ENCODE results near the gene SDR42E1.
A peak's percentile ranks its signal among the peaks of the same experiment; 100 is the strongest.

SDR42E1 gene, protein sequence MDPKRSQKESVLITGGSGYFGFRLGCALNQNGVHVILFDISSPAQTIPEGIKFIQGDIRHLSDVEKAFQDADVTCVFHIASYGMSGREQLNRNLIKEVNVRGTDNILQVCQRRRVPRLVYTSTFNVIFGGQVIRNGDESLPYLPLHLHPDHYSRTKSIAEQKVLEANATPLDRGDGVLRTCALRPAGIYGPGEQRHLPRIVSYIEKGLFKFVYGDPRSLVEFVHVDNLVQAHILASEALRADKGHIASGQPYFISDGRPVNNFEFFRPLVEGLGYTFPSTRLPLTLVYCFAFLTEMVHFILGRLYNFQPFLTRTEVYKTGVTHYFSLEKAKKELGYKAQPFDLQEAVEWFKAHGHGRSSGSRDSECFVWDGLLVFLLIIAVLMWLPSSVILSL

DNA sequence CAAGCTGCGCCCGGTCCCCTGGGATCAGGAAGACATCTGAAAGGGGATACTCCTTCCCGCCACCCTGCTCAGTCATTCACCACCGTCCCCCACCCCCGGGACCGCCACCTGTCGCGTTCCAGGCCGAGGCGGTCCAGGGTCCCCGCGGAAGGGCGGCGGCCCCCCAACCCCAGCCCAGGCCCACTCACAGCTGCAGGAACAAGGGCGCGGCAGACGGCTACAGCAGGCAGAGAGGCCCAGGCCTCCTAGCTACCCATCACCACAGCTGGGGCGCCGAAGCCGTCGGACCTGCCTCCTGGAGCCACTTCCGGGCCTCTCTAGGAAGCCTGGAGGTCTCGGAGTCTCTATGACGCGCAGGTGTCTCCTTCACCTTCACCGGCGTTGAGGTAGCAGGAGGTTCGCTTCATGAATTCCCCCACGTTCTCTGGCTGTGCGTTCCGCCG, at the start of gene SDR42E1:
TSS of gene SDR42E1 (minus strand) at position 272 of the 443 bp plus-strand sequence. CDS start 10,612 bp downstream, outside the sequence.
- peak within 1 kb of the TSS; percentile 84 for H3K4me3 Mint-ChIP-seq
- peaks cover 8% of the 10 kb centered on the region for H3K27me3 Mint-ChIP-seq (ENCODE audit: low read depth)
- H3K27ac Mint-ChIP-seq: peak within 1 kb of the TSS; percentile 52
- peaks cover 32% of the 10 kb centered on the region for H3K9me3 Mint-ChIP-seq
- peaks cover 22% of the 10 kb centered on the region for H3K36me3 Mint-ChIP-seq (ENCODE audit: low read depth)
- H3K4me1 Mint-ChIP-seq (ENCODE audit: low read depth): peaks cover 12% of the 10 kb centered on the region

DNA sequence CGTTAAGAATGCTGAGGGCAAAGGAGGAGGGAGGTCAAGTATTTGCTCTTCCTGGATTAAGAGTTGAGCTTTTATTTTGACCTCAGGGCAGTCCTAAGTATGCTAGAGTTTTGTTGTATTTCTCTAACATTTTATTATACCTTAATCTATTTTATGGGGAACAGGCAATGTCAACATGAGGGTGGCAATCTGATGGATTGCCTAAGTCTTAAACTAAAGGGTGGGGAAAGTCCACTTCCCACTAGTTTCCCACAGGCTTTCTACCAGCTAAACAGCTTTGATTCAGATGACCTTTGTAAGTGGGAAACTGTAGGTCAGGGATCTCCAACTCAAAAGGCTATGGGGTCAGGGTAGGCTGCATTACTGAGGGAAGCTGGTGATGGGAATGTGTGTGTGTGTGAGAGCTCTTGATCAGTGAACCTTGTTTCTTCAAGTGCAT, 48.7 kb upstream of the SDR42E1 start:
- H3K9me3 Mint-ChIP-seq: no peaks in the 10 kb centered on the region
- peaks cover 1% of the 10 kb centered on the region for H3K4me1 Mint-ChIP-seq (ENCODE audit: low read depth)
- no peak overlapping the region for H3K27ac Mint-ChIP-seq
- no peaks in the 10 kb centered on the region for H3K36me3 Mint-ChIP-seq (ENCODE audit: low read depth)
- H3K27me3 Mint-ChIP-seq (ENCODE audit: low read depth): peaks cover 11% of the 10 kb centered on the region
- H3K4me3 Mint-ChIP-seq: no peak overlapping the region

DNA sequence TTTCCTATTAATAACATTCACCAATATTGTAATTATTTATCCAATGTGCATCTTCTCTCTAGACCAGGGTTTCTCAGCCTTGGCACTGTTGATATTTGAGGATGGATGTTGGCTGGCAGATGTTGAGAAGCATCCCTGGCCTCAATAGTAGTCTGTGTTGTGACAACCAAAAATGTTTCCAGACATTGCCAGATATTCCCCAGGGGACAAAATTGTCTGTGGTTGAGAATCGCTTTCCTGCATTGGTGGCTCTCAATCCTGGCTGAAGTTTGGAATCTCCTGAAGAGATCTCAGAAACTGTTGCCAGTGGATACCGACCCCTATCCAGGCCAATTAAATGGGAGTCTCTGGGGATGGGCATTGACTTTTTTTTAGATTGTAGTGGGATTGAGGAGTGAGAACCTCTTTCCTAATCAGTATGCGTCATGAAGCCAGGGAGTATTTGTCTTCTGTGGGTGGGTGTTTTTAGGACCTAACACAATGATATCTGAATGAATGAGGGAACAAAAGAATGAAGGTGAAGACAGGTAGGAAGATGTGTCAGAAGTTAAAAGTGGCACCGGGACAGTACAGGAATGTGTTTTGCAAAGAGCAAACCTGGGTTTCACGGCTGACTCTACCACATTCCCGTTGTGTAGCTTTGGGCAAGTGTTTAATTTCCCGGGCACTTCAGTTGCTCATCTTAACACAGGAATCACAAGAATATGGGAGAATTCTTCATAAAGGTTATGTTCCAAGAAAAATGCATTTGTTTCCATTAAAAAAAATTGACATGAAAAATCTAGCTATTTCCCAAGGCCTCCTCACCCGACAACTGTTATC, 48.1 kb upstream of the SDR42E1 start:
- peaks cover 16% of the 10 kb centered on the region for H3K27me3 Mint-ChIP-seq (ENCODE audit: low read depth)
- H3K4me3 Mint-ChIP-seq: no peak overlapping the region
- no peaks in the 10 kb centered on the region for H3K36me3 Mint-ChIP-seq (ENCODE audit: low read depth)
- peaks cover 1% of the 10 kb centered on the region for H3K4me1 Mint-ChIP-seq (ENCODE audit: low read depth)
- H3K27ac Mint-ChIP-seq: no peak overlapping the region
- H3K9me3 Mint-ChIP-seq: no peaks in the 10 kb centered on the region

DNA sequence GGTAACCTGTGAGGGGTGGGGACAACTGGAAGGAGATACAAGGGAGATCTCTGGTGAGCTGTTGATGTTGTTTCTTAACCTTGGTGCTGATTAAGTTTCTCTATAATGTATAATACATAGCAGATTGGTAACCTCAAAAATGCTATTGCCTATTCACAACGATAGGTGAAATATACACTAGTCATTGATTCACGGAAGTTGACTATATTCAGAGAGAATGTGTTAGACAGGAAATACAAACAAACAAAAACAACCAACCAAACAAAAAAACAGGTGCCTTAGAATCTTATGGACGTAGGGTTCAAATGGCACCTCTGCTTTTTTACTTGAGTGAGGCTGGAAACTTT, 45.3 kb upstream of the SDR42E1 start:
- Mint-ChIP-seq H3K4me1 (ENCODE audit: low read depth) (no peaks in the 10 kb centered on the region), H3K4me3 (no peak overlapping the region), H3K27me3 (ENCODE audit: low read depth) (peaks cover 16% of the 10 kb centered on the region), H3K36me3 (ENCODE audit: low read depth) (no peaks in the 10 kb centered on the region), H3K27ac (no peak overlapping the region), H3K9me3 (no peaks in the 10 kb centered on the region)

DNA sequence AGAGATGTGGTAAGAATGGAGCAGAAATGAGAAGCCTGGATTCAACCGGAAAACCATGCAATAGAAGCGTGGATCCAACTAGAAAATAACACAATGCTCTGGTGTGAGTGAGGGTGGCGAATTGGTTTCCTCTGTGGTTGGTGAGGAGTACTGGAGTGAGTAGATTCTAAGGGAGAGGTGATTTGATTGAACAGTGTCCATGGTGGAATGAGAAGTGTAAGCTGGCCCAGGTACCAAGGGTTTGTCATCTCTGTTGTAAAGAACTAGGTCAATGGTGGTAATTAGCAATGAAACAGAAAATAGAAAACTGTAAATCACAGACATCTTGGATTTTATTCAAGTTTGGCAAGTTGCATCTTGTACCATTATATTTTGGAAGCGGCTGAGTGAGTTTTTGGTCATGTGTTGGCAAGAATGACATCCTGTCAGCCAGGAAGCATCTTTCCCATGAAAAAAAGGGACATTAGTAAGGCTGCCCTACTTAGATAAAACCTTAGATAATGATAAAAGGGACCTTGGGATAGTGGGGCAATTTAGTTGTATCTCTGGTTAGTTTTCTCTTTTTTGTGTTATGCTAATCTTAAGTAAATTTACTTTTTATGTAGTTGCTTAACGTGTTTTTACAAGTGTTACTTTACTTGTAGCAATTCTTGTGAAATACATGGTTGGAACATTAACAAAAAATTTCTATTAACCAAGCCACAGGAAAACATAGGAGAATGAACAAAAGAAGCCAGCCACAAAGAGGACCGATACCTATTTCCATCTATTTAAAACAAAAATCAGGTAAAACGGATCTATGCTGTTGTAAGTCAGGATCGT, 44.7 kb upstream of the SDR42E1 start:
- H3K27ac Mint-ChIP-seq: no peak overlapping the region
- no peak overlapping the region for H3K4me3 Mint-ChIP-seq

DNA sequence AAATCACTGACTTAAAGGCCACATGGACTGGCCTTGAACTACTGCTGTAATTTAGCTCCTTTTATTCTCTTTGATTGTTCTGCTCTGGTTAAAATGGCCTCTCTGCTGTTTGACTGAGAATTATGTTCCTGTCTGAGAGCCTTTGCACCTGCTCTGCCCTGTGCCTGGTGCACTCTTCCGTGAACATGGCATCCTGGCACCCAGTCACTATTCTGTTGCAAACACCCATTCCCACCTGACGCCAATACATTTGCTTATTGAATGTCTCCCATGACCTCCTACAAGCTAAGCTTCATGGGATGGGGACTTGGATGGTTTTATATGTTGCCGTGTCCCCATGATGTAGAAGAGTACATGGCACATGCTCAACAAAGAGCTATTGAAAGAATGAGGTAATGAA, 43.8 kb upstream of the SDR42E1 start:
- H3K27me3 Mint-ChIP-seq (ENCODE audit: low read depth): peaks cover 21% of the 10 kb centered on the region
- H3K4me1 Mint-ChIP-seq (ENCODE audit: low read depth): no peaks in the 10 kb centered on the region
- no peak overlapping the region for H3K4me3 Mint-ChIP-seq
- H3K9me3 Mint-ChIP-seq: no peaks in the 10 kb centered on the region
- H3K27ac Mint-ChIP-seq: no peak overlapping the region
- H3K36me3 Mint-ChIP-seq (ENCODE audit: low read depth): no peaks in the 10 kb centered on the region

More for the DNA sequence above, 44.7 kb upstream of the SDR42E1 start:
- H3K9me3 Mint-ChIP-seq: no peaks in the 10 kb centered on the region
- no peaks in the 10 kb centered on the region for H3K4me1 Mint-ChIP-seq (ENCODE audit: low read depth)
- no peaks in the 10 kb centered on the region for H3K36me3 Mint-ChIP-seq (ENCODE audit: low read depth)
- H3K27me3 Mint-ChIP-seq (ENCODE audit: low read depth): peaks cover 16% of the 10 kb centered on the region

DNA sequence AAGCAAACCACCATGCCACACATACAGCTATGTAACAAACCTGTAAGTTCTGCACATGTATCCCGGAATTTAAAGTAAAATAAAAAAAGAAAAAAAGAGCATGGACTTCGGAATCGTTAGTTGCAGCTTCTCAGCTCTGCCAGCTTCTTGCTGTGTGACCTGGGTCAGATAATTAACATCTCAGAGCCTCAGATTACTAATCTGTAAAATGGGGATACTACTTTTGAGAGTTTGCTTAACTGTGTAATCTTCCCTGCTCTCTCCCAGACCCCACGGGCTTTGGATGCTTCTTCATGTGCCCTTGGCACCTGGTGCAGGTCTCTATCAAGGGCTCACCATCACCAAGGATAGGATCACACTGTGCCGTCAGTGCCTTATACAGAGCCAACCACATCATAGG, 40.4 kb upstream of the SDR42E1 start:
- no peak overlapping the region for H3K4me3 Mint-ChIP-seq
- no peaks in the 10 kb centered on the region for H3K9me3 Mint-ChIP-seq
- no peaks in the 10 kb centered on the region for H3K36me3 Mint-ChIP-seq (ENCODE audit: low read depth)
- no peaks in the 10 kb centered on the region for H3K4me1 Mint-ChIP-seq (ENCODE audit: low read depth)
- H3K27me3 Mint-ChIP-seq (ENCODE audit: low read depth): peaks cover 21% of the 10 kb centered on the region
- H3K27ac Mint-ChIP-seq: no peak overlapping the region

DNA sequence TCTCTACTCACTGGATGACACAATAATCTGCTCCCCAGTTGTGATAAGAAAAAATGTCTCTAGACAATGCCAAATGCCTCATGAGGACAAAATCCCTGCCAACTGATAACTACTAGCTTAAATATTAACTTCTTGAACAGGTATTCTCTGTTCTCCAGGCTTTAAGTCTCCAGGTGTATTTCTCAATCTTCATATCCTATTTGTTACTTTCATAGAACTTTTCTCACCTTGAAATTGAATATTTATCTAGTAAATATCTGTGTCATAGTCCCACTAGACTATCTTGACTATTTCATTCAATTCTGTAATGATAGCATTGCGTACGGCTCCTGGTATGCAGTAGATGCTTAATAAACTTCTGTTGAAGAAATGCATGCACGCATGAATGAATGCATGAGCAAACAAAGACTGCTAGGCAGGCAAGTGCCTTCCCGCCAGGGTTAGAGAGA, 39.7 kb upstream of the SDR42E1 start:
- Mint-ChIP-seq H3K27ac (no peak overlapping the region), H3K4me3 (no peak overlapping the region), H3K9me3 (no peaks in the 10 kb centered on the region), H3K4me1 (ENCODE audit: low read depth) (no peaks in the 10 kb centered on the region), H3K27me3 (ENCODE audit: low read depth) (peaks cover 21% of the 10 kb centered on the region), H3K36me3 (ENCODE audit: low read depth) (no peaks in the 10 kb centered on the region)

DNA sequence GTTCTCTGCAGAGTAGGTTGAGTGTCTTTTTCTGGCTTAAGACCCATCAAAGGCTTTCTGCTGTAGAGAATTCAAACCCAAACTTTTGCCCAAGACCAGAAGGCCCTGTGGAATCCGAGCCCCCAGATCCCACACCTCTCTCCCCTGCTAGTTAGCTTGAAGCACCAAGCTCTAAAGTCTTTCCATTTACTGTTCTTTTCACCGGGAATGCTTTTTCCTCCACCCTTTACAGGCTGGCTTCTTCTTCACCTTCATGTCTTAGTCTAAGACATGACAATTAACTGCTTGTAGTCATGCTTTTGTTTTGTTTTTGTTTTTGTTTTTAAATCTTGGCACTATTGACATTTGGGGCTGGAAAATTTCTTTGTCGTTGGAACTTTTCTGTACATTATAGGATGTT, 39.2 kb upstream of the SDR42E1 start:
- Mint-ChIP-seq H3K9me3 (no peaks in the 10 kb centered on the region), H3K36me3 (ENCODE audit: low read depth) (no peaks in the 10 kb centered on the region), H3K27me3 (ENCODE audit: low read depth) (peaks cover 21% of the 10 kb centered on the region), H3K27ac (no peak overlapping the region), H3K4me3 (no peak overlapping the region), H3K4me1 (ENCODE audit: low read depth) (no peaks in the 10 kb centered on the region)

DNA sequence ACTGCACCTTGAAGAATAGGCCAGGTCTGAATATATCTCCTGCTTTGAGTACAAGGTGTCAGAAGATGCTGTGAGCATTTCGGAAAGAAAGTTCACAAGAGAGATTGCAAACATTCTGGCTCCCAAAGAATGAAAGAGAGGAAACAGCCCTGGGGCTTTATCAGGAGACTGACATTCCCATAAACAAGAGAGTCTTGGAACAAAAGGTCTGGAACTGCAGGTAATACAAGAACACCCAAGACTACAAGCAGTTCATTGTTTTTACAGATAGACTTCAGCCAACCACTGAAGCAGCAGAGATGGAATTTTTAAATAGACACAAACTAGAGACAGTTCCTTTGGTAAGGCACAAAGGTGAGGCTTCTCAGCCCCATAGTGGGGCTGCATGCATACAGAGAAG, 38.2 kb upstream of the SDR42E1 start:
- Mint-ChIP-seq H3K4me1 (ENCODE audit: low read depth) (no peaks in the 10 kb centered on the region), H3K9me3 (no peaks in the 10 kb centered on the region), H3K27me3 (ENCODE audit: low read depth) (peaks cover 12% of the 10 kb centered on the region), H3K36me3 (ENCODE audit: low read depth) (no peaks in the 10 kb centered on the region), H3K27ac (no peak overlapping the region), H3K4me3 (no peak overlapping the region)

DNA sequence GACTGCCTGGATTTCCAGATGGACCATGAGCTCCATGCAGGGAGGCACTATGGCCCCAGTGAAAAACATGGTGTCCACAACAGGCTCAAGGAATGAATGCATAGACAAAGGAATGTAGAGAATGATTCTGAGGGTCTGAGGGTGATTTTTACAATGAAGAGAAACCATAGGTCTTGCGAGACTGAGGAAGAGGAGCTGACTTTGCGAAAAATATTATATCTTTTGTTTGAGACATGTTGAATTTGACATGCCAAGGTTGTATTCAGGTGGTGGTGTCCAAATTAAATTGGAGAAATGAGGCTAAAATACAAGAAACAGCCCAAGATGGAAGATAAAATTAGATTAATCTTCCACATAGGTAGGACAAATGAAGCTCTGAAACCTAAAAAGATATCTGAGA, 36.5 kb upstream of the SDR42E1 start:
- H3K4me1 Mint-ChIP-seq (ENCODE audit: low read depth): no peaks in the 10 kb centered on the region
- no peak overlapping the region for H3K27ac Mint-ChIP-seq
- no peak overlapping the region for H3K4me3 Mint-ChIP-seq
- H3K9me3 Mint-ChIP-seq: no peaks in the 10 kb centered on the region
- peaks cover 10% of the 10 kb centered on the region for H3K27me3 Mint-ChIP-seq (ENCODE audit: low read depth)
- H3K36me3 Mint-ChIP-seq (ENCODE audit: low read depth): no peaks in the 10 kb centered on the region

DNA sequence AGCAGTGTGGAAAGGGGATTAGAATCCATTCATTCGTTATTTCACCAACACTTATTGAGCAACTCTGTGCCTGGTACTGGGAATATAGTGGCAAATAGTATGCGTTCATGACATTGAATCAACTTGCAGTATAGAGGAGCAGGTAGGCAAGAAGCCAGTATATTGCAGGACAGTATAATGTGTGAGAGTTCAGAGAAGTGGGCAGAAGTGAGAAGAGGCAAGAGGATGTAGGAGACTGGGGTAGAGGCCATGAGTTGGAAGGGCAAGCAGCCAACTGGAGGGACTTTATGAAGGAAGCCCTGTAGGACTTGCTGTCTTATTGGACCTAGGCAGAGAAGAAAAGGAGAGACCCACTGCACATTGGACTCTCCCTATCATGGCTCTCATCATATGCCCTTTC, 36.1 kb upstream of the SDR42E1 start:
- H3K4me3 Mint-ChIP-seq: no peak overlapping the region
- no peaks in the 10 kb centered on the region for H3K4me1 Mint-ChIP-seq (ENCODE audit: low read depth)

DNA sequence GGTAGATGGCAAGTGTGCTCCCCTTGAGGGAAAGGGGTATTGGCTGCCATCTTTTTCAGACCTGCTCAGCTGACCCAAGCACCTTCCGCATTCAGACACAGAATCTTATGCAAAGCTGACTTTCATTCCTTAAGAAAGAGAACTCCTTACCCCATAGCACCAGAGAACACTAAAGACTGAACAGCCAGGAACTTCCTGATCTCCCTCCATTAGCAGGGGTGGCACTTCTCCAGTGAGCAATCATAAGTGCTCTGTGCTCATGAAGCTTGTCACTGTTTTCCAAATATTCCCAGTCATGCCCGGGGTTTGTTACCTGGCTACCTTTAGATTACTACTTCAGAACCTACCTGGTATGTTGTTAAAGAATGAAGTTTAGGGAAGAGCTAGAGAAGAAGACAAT, 35.7 kb upstream of the SDR42E1 start:
- Mint-ChIP-seq H3K4me3 (no peak overlapping the region), H3K4me1 (ENCODE audit: low read depth) (no peaks in the 10 kb centered on the region), H3K9me3 (no peaks in the 10 kb centered on the region), H3K27me3 (ENCODE audit: low read depth) (peaks cover 10% of the 10 kb centered on the region), H3K36me3 (ENCODE audit: low read depth) (no peaks in the 10 kb centered on the region), H3K27ac (no peak overlapping the region)

More for the DNA sequence above, 36.1 kb upstream of the SDR42E1 start:
- Mint-ChIP-seq H3K27ac (no peak overlapping the region), H3K36me3 (ENCODE audit: low read depth) (no peaks in the 10 kb centered on the region), H3K27me3 (ENCODE audit: low read depth) (peaks cover 10% of the 10 kb centered on the region), H3K9me3 (no peaks in the 10 kb centered on the region)

DNA sequence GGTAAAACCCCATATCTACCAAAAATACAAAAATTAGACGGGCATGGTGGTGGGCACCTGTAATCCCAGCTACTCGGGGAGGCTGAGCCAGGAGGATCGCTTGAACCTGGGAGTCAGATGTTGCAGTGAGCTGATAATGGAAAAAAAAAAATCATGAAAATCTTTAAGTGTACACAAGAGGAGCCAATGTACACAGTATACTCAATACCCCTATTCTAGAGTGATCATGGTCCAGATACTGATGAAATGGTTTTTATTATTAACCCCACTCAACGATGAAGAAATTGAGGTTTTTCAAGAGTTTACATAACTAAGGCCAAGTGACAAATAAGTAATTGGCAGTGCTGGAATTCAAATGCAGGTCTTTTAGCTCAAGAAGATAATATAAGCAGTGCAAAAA, 35.3 kb upstream of the SDR42E1 start:
- H3K4me1 Mint-ChIP-seq (ENCODE audit: low read depth): no peaks in the 10 kb centered on the region

More for the DNA sequence above, 35.3 kb upstream of the SDR42E1 start:
- Mint-ChIP-seq H3K9me3 (no peaks in the 10 kb centered on the region), H3K36me3 (ENCODE audit: low read depth) (no peaks in the 10 kb centered on the region), H3K27ac (no peak overlapping the region), H3K27me3 (ENCODE audit: low read depth) (peaks cover 10% of the 10 kb centered on the region), H3K4me3 (no peak overlapping the region)

Measured in T-helper 1 cell treated with Interleukin-12 subunit alpha and Interleukin-12 subunit beta and Interleukin-4 antibody, amounts not matched to agents 30 μg/mL and 1 μg/mL, for 36 hours (primary cell).